ENCODE data around the gene RBFA. TPM values are rescaled to one million over a fixed set of nuclear protein-coding genes. Genes with fewer than 3 reads are reported as not detected.
"Not testable (repeated sequence)": the region's sequence is repeated elsewhere in the genome, so short reads cannot be mapped to it uniquely, and the experiment has no call there.

RBFA gene
- total and polyA plus RNA-seq, 12 donors, result 12.4 to 30.6 (median 19.3) TPM

- no peak for TF ChIP-seq CTCF (IDR thresholded peaks at IDR 0.05)
- no peak overlapping the region for H3K4me3 ChIP-seq
- no peaks in the 10 kb centered on the region for H3K36me3 ChIP-seq
- peaks cover 0 to 10% (median 5%) of the 10 kb centered on the region in 9 donors for H3K4me1 ChIP-seq
- no peak for DNase-seq
- no peak for ATAC-seq
- 98% methylated on average over 20 of the region's 20 CpGs for WGBS, 2 donors
- intact Hi-C loops (cut with DNase I), result no loop called here
- H3K27ac ChIP-seq, result no peak overlapping the region
- no peaks in the 10 kb centered on the region for H3K27me3 ChIP-seq
- H3K9me3 ChIP-seq, result peaks cover 0 to 63% (median 15%) of the 10 kb centered on the region in 11 donors
Observed at GRCh38 chr18:80012714-80013113, 21.5 kb upstream of the RBFA start.

GRCh38 chr18:80022613-80023012 lies 11.6 kb upstream of the RBFA start:
- TF ChIP-seq CTCF (IDR thresholded peaks at IDR 0.05), result no peak
- peaks cover 0 to 97% (median 87%) of the 10 kb centered on the region in 11 donors for H3K9me3 ChIP-seq
- peaks cover 0 to 6% (median 0%) of the 10 kb centered on the region in 9 donors for H3K36me3 ChIP-seq
- H3K4me3 ChIP-seq, result no peak overlapping the region
- H3K27me3 ChIP-seq, result no peaks in the 10 kb centered on the region
- intact Hi-C loops (cut with DNase I), result no loop called here
- H3K4me1 ChIP-seq, result no peaks in the 10 kb centered on the region
- no peak for ATAC-seq
- DNase-seq, result no peak
- WGBS, 2 donors, result 17 to 45% methylated on average over 1 of the region's 1 CpG
- no peak overlapping the region for H3K27ac ChIP-seq

GRCh38 chr18:80023173-80023572 lies 11.1 kb upstream of the RBFA start:
- 58 to 68% methylated on average over 4 of the region's 4 CpGs for WGBS, 2 donors
- DNase-seq (no peak), ATAC-seq (no peak)
- peaks cover 0 to 97% (median 87%) of the 10 kb centered on the region in 11 donors for H3K9me3 ChIP-seq
- no peaks in the 10 kb centered on the region for H3K4me1 ChIP-seq
- no peaks in the 10 kb centered on the region for H3K27me3 ChIP-seq
- intact Hi-C loops (cut with DNase I), result no loop called here
- TF ChIP-seq CTCF (IDR thresholded peaks at IDR 0.05), result peak in 2 of 9 donors; percentile 18 to 27
- H3K27ac ChIP-seq, result no peak overlapping the region
- H3K4me3 ChIP-seq, result no peak overlapping the region
- peaks cover 0 to 6% (median 0%) of the 10 kb centered on the region in 9 donors for H3K36me3 ChIP-seq

GRCh38 chr18:80026363-80026762 lies 7.9 kb upstream of the RBFA start:
- Histone ChIP-seq H3K4me1 (no peaks in the 10 kb centered on the region), H3K36me3 (peaks cover 0 to 9% (median 0%) of the 10 kb centered on the region in 9 donors), H3K27me3 (no peaks in the 10 kb centered on the region), H3K9me3 (peaks cover 0 to 74% (median 57%) of the 10 kb centered on the region in 11 donors), H3K4me3 (no peak overlapping the region), H3K27ac (no peak overlapping the region)
- intact Hi-C loops (cut with DNase I), result no loop called here
- TF ChIP-seq CTCF (IDR thresholded peaks at IDR 0.05), result no peak
- DNase-seq (no peak), ATAC-seq (no peak)
- 93 to 98% methylated on average over 7 of the region's 7 CpGs for WGBS, 2 donors

- DNase-seq; H3K4me1 ChIP-seq; H3K36me3 ChIP-seq; H3K27me3 ChIP-seq; intact Hi-C loops (cut with DNase I); ATAC-seq; H3K27ac ChIP-seq; H3K4me3 ChIP-seq: not testable (repeated sequence)
- peaks cover 0 to 61% (median 44%) of the 10 kb centered on the region in 11 donors for H3K9me3 ChIP-seq
Observed at GRCh38 chr18:80027719-80028118, 6.5 kb upstream of the RBFA start.

All from heart right ventricle (tissue), 16 donors.